GM21737 (cell line): ENCODE results near the gene INPP5E.

Experiments
- ATAC-seq: cut with Tn5 transposase; IDR thresholded peaks from one replicate; pipeline ENCODE4 v1.9.1; 2021; ENCODE audit warnings: mild to moderate bottlenecking, moderate library complexity; ENCODE audit not compliant: unreplicated experiment

INPP5E gene

GRCh38 chr9:136392538-136393449 lies 46.9 kb downstream of the INPP5E start:
- ATAC-seq = no peak

GRCh38 chr9:136391737-136392537 lies 47.7 kb downstream of the INPP5E start:
- ATAC-seq = no peak

GRCh38 chr9:136389396-136389795 lies 50.2 kb downstream of the INPP5E start:
- no peak for ATAC-seq

GRCh38 chr9:136387217-136387616 lies 52.4 kb downstream of the INPP5E start:
- ATAC-seq = no peak

GRCh38 chr9:136386018-136386417 lies 53.6 kb downstream of the INPP5E start:
- no peak for ATAC-seq

GRCh38 chr9:136385015-136385414 lies 54.6 kb downstream of the INPP5E start:
- no peak for ATAC-seq

- no peak for ATAC-seq
These were observed 56.2 kb downstream of the INPP5E start for GRCh38 chr9:136383436-136383835.

- ATAC-seq = no peak
These were observed 57.6 kb downstream of the INPP5E start for GRCh38 chr9:136381966-136382513.

- ATAC-seq = no peak
These were observed 58.3 kb downstream of the INPP5E start for GRCh38 chr9:136381311-136381710.

- no peak for ATAC-seq
These were observed 59.3 kb downstream of the INPP5E start for GRCh38 chr9:136380381-136380780.

GRCh38 chr9:136379891-136380290 lies 59.8 kb downstream of the INPP5E start:
- no peak for ATAC-seq

- no peak for ATAC-seq
These were observed 60.2 kb downstream of the INPP5E start for GRCh38 chr9:136379401-136379800.

GRCh38 chr9:136379003-136379287 lies 60.7 kb downstream of the INPP5E start:
- no peak for ATAC-seq
